NCI-H1417 (cell line): Measurements from ENCODE around the gene TMEM176A.
A peak's percentile ranks its signal among the peaks of the same experiment; 100 is the strongest.

Experiments used
- DNase-seq, 3 experiments: peaks; one replicate each; lab custom pipeline; 2025; lab: John Stamatoyannopoulos, UW

The TMEM176A gene

GRCh38 chr7:150820148-150820547, 19.6 kb downstream of the TMEM176A start:
- DNase-seq: no peak

DNA sequence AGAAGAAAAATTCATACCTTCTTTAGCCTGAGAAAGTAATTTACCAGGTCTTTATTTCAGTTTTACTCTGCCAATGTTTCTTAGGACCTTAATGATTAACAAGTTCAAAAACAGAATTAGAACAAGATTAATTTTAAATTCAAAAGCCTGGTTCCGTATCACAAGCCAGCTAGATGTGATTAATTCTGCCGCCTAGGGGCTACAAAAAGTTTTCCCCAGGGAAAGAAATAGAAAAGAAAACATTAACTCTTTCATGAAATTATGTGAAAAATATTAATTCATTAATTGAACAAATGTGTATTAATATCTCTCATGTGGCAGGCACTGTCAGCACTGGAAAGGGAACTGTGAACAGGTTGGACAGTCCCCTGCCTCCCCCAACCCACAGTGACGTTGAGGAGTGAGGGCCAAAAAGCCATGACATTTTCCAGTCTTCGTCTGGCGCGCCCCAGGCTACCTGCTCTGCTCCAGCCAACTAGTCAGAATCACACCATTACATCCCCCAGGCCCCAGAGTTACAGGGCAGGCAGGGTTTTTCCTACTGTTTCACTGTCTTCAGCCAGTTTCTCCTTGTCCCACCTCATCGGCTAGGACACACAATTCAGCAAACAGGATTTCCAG, 20.1 kb downstream of the TMEM176A start:
- DNase-seq: no peak

DNA sequence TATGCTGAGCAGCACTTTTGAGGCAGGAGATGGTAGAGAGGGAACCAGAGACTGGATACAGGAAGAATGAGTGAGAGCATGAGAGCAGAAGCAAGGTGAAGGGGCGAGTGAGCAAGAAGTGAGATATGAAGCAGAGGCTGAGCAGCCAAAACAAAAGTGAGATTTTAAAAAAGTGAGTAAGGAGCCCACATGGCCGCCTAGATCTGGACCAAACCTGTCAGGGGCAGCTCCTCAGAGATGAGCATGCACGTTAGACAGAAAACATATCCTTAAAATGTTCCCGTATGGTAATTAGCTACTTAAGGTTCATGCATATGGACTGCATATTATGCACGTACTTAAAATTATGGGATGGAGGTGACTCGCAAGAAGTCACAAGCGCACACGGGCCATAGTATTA, 22.5 kb downstream of the TMEM176A start:
- no peak for DNase-seq

- no peak for DNase-seq
Measured at GRCh38 chr7:150823484-150824126, 23.0 kb downstream of the TMEM176A start.

DNA sequence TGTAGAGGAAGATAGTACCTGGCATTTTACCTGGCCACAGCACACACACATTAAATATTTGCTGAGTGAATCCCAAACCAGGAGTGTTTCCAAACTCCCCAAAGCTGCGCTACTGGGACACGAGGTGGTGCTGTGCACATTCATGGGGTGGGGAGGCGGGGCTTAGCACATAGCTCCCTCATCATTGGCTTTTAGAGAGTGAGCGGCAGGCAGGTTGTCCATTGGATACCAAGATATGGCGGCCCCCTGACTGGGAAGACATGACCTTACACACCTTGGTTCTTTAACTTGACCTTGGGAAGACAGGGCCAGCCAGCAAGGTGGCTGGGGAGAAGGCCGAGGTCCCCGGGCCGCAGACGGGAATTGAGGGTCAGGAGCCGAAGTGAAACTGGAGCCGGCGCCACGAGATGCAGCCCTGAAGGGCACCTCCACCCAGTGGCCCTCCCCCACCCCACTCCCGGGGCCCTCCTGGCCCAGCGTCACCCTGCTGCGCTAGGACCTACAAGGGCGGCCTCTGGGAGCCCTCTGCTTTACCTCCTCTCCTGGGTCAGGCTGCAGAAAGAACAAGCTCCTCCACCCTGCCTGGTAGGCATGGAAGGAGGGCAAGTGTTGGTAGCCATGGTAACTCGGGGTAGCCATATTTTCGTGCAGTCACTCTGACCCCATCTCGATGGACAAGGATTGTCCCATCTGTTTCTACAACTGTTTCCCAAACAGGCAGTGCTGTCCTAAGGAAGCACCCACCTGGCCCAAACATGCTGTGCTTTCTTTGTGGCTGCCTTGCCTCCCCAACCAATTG, 24.0 kb downstream of the TMEM176A start:
- DNase-seq: no peak

- DNase-seq: no peak
Measured at GRCh38 chr7:150826061-150826849, 25.7 kb downstream of the TMEM176A start.

- no peak for DNase-seq
Measured at GRCh38 chr7:150828384-150828783, 27.8 kb downstream of the TMEM176A start.

DNA sequence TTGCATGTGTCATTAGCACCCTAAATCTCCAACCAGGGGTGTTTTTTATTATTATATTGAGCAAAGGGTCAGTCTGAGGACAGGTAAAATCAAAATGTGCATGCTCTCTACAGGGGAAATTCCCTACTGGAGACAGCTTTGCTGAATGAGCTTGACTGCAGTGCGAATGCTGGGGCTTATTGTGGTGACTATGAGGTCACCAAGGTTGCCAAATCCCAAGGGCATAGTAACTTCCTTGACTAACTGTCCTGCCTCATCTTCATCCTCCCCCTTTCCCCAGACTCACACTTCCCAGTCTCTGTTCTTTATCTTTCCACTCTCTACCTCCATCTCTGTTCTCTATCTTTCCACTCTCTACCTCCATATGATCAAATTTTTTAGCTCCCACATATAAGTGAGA, 28.9 kb downstream of the TMEM176A start:
- DNase-seq: no peak

DNA sequence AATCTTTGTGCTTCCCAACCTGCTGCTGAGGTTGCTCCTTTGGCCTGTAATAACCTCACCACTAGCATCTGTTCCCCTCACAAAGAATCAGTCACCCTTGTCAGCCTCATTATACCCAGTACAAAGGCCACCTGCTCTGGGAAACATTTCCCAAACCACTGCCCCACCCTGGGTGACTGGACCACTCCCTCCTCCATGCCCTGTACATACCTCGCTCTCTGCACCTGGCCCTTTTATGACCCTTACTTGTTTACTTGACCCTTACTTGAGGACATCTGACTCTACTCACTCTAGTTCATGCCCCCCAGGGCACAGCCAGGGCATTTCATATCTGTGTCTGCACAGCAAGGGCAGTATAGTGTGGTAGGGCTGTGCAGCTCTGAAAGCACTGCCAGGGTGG, 30.4 kb downstream of the TMEM176A start:
- peak; percentile 27 to 98 (median 86) for DNase-seq

DNA sequence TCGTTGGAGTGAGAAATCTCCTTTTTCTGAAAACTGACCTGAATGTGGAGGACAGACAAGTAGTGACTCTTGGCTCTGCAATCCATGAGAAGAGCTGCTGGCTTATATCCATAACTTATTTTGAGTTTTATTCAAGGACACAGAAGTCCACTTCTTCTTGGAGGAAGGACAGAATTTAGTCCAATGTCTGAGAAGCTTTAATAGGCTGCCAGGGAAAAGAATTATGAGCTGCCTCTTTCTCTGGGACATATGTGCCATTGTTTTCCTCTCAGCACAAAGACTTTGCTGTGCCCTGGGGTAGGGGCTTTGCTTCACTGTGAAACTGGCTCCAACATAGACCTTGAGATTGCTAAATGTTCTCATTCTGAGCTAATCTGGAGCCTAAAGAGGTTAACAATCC, 31.3 kb downstream of the TMEM176A start:
- peak in 1 of 3 experiments; percentile 52 for DNase-seq

GRCh38 chr7:150835019-150835418, 34.5 kb downstream of the TMEM176A start:
- no peak for DNase-seq

- no peak for DNase-seq
Measured at GRCh38 chr7:150835702-150836280, 35.2 kb downstream of the TMEM176A start.

DNA sequence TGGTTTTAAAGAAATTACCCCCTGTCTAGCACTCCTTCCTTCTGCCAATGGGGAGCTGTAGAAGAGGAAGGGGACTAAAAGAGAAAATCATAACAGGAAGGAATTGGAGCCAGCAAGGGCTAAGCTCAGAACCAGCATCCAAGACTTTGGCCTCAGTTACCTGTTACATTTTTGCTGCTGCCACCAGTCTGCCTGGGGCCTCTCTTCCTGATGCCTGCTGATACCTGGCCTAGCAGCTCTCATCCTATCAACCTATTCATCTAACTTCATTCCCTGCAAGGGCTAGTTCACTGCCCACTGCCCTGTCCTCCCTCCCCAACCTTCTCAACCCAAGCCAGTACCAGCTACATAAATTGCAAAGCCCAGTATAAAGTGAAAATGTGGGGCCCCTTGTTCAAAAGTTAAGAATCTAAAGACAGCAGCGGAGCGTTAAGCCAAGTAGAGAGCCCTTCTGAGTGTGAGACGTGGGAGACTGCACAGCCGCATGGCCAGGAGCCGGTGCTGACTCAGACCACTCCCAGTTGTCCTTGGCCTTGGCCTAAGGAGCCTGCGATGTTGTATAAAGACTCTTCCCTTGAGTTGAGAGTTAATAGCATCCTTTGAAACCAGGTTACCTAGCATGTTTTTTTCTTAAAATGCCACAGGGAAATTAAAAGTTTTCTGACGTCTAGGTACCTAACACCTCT, 38.5 kb downstream of the TMEM176A start:
- DNase-seq: no peak

GRCh38 chr7:150842018-150842417, 41.4 kb downstream of the TMEM176A start:
- DNase-seq: no peak

DNA sequence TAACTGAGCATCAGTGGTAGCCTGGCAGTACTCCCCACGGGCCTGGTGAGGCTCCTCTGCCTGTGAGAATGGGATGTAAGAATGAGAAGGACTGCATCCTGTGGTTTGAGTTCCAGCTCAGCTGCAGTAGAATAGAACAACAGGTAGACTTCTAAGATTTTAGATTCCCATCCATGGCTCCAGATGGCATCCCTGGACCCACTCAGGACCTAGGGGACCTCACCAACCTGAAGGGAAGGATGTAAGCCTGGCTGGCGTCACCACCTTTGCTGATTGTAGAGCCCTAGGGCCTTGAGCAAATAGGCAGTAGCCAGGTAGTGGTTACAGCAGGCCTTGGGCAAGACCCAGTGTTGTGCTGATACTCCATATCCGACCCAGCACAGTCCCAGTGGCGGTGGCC, 42.1 kb downstream of the TMEM176A start:
- DNase-seq: no peak

- DNase-seq: no peak
Measured at GRCh38 chr7:150845421-150845861, 44.9 kb downstream of the TMEM176A start.

DNA sequence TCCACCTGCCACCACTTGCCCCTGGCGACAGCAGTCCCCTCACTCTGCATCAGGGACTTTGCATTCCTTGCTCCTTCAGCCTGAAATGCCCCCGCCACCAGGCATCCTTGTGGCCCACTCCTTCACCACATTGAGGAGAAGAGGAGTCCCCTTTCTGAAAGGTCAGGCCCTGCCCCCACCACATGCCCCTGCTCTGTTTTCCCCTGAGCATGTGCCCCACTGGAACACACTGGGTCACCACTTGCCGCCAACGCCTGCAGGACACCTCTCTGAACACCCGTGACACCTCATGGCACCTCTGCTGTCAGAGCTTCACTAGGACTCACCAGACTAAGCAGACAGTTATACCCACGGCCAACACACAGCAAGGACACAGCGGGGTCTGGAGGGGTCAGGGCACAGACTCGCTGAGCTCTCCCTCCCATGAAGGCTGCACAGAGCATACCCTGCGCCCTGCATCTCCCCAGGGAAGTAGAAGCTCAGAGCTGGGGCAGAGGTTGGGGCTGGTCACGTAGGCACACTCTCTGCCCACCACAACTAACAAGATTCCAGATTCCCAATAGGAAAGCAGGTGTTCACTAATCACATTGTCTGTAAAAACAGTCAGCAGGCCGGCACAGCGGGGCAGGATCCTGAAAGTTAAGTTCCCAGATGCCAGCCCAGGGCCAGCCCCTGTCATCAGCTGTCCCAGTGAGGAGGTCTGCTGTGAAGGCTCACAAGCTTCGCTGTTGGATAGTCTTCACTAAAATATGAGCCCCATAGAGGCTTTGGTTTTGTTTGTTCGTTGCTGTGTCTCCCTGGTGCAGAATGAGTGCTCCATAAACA, 45.9 kb downstream of the TMEM176A start:
- DNase-seq: no peak

- no peak for DNase-seq
Measured at GRCh38 chr7:150847536-150847935, 47.0 kb downstream of the TMEM176A start.

- no peak for DNase-seq
Measured at GRCh38 chr7:150848111-150848510, 47.5 kb downstream of the TMEM176A start.

- DNase-seq: no peak
Measured at GRCh38 chr7:150848561-150849115, 48.1 kb downstream of the TMEM176A start.
